ENCODE results near the gene FABP2.
"Not testable (repeated sequence)": the region's sequence is repeated elsewhere in the genome, so short reads cannot be mapped to it uniquely, and the experiment has no call there.

- not testable (repeated sequence) for TF ChIP-seq CTCF (conservative IDR thresholded peaks at IDR 0.05); EZH2 (IDR thresholded peaks at IDR 0.05; ENCODE audit: low read depth)
These were observed 40.5 kb upstream of the FABP2 start for GRCh38 chr4:119362413-119362812.

All from PC-9 (cell line).